A172 (cell line): Measurements from ENCODE around the gene TMTC4. TPM values are rescaled to one million over a fixed set of nuclear protein-coding genes. Genes with fewer than 3 reads are reported as not detected.
"Not testable (repeated sequence)": the region's sequence is repeated elsewhere in the genome, so short reads cannot be mapped to it uniquely, and the experiment has no call there.

Source experiments
- DNase-seq: peaks from one replicate; pipeline ENCODE4 v3.0.0-alpha.2; 2015; ENCODE audit warnings: low spot score
- total RNA-seq: library from RNA; depleted of rRNA; stranded (reverse); fragments of >200 nt; shearing (Covaris generic); gene quantifications from 2 replicates; pipeline ENCODE4 v1.2.3, GENCODE V29; 2014; rRNA removed

Gene TMTC4
- total RNA-seq, 1 experiment from 2014 or later = 8.8 TPM

GRCh38 chr13:100584896-100585295 lies 89.7 kb downstream of the TMTC4 start:
- no peak for DNase-seq

DNA sequence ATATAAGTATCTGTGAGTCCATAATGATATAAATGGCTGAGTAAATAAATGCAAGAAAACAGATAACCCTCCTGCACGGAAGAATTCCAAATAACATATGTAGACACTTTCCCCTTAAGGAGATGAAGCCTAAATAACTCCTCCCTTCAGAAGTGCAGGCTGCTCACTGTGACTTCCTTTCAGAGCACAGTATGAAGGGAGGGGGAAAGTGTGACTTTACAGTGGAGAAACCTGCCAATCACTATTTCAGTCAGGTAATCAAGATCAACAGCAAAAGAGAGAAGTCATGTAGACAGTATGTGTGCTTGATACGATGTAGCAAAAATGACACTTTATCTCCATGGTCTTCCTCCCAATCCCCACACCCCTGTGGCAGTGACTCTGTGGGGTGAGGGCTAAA lies 93.1 kb downstream of the TMTC4 start:
- DNase-seq = no peak

DNA sequence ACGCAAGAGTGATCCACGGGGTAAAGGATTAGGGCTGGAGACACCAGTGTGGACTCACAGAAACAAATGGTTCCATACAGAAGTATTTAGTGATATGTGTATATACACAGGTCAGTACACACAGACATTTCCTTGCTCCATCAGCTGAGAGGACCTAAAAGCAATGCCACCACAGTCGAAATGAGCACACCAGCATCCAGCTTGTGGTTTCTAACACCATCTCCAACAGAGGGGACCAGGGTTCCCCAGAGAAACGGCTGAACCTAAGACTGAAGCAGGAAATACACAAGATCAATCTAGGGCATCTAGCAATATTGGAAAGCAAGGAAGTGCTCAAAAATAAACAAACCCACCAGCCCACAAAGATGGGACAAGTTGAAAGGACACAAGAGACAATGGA lies 93.6 kb downstream of the TMTC4 start:
- no peak for DNase-seq

DNA sequence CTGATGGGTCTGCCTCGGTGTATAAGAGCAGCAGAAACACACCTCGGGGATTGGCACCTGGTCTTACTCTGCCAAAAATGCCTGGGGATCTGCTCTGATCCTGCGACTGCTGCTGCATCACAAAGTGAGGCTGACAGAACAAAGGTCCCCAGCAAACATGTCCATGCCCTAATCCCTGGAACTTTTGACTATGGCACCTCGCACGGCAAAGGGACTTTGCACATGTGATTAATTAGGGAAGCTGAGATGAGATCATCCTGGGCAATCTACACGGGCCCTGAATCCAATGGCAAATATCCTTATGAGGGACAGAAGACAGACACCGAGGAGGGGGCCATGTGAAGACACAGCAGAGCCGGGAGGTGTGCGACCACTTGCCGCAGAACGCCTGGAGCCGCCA lies 94.5 kb downstream of the TMTC4 start:
- DNase-seq = no peak

DNA sequence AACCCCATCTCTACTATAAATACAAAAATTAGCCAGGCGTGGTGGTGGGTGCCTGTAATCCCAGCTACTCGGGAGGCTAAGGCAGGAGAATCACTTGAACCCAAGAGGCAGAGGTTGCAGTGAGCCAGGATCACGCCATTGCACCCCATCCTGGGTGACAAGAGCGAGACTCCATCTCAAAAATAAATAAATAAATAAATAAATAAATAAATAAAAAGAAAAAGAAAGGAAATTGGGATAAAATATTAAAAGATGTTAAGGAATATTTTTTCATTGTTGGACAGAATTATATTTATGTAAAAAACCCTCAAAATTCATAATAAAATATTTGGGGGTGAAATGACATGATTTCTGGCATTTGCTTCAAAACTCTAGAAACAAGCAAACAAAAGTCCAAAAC lies 97.4 kb downstream of the TMTC4 start:
- not testable (repeated sequence) for DNase-seq

DNA sequence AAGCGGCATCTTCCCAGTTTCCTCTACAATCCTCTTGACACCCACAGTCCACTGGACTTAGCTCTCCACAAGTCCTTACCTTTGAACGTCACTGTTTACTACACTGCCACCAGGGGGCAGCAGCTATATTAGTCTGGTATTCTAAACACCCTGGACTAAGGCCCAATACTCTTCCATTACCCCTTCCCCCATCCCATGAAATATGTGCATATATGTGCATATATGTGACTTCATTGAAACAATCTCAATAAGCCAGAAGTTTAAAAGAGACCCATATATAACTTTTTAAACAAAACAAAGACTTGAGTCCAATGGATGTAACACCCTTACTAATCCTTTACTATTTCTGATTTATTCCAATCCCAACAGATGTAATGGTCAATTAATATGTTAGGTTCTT lies 101.5 kb downstream of the TMTC4 start:
- peak; percentile 81 for DNase-seq

GRCh38 chr13:100566543-100566942 lies 108.1 kb downstream of the TMTC4 start:
- peak; percentile 57 for DNase-seq

- DNase-seq = no peak
These were observed 109.3 kb downstream of the TMTC4 start for GRCh38 chr13:100565286-100565685.

- no peak for DNase-seq
These were observed 110.0 kb downstream of the TMTC4 start for GRCh38 chr13:100564444-100565223.

- DNase-seq = no peak
These were observed 110.8 kb downstream of the TMTC4 start for GRCh38 chr13:100563779-100564178.

DNA sequence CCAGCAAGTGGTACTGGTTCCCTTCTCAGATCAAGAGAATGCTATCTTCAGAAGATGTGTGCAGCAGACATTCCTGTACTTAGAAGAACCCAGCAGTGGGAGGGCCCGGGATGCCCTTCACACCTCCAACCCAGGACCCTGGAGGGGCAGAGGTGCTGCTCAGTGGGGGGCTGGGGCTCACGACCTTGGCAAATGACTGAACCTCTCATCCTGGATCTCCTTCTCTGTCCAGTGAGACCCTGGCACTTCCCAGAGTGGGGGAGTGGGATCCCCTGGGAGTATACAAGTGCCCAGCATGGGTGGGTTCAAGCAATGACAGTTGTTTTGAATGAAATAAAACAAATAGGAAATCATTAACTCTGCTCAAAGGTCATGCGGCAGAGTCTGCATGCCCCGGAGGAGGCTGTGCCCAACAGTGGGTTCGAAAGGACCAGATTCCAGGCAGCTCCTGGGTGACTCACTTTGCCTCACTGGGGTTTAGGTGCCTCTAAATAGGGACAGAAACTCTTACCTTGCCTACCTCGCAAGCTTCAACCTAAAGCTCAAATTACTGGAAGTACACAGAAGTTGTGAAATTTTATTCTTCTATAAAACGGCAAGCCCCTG lies 112.9 kb downstream of the TMTC4 start:
- DNase-seq = no peak

DNA sequence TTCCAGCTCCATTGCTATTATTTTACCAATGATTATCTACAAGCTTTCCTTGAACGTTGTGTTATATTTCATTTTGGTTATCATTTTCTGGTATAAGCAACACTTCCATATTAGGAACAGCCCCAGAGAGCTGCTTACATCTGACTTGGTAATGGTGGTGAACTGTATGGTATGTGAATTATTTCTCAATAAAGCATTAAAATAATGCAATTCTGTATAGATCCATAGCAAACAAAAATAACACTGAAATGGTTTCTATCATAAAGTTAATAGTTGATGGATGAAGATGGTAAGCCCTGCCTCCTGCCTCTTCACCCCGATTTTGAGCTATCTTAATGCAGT lies 113.5 kb downstream of the TMTC4 start:
- no peak for DNase-seq

GRCh38 chr13:100560498-100561157 lies 114.0 kb downstream of the TMTC4 start:
- DNase-seq = no peak

DNA sequence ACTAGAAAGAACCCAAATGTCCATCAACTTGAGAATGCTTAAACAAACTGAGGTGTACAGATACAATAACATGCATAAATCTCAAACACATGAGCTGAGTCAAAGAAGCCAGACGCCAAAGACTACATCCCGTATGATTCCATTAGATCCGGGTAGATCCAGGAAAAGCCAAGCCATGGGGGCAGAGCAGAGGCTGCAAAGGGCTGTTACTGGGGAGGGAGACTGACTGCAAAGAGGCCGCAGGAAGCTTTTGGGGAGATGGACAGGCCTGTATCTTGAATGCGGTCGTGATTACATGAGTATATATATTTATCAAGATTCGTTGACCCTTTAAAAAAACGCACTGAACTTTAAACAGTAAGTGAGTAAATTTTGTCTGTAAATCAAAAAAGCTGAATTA lies 114.7 kb downstream of the TMTC4 start:
- DNase-seq = no peak

Other genes with a start within 250 kb of the TMTC4 start
- gene GGACT, start 86.0 kb downstream of the TMTC4 start, total RNA-seq = 0.72 and 1.5 TPM in 2 replicates